GM19043 (cell line): Measurements from ENCODE around the gene MCRIP2.
"Not testable (repeated sequence)": the region's sequence is repeated elsewhere in the genome, so short reads cannot be mapped to it uniquely, and the experiment has no call there.

Experiments used
- ATAC-seq: cut with Tn5 transposase; IDR thresholded peaks from one replicate; pipeline ENCODE4 v1.9.1; 2021; ENCODE audit warnings: low read depth; ENCODE audit not compliant: unreplicated experiment

The MCRIP2 gene, protein sequence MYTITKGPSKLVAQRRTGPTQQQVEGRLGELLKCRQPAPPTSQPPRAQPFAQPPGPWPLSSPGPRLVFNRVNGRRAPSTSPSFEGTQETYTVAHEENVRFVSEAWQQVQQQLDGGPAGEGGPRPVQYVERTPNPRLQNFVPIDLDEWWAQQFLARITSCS

DNA sequence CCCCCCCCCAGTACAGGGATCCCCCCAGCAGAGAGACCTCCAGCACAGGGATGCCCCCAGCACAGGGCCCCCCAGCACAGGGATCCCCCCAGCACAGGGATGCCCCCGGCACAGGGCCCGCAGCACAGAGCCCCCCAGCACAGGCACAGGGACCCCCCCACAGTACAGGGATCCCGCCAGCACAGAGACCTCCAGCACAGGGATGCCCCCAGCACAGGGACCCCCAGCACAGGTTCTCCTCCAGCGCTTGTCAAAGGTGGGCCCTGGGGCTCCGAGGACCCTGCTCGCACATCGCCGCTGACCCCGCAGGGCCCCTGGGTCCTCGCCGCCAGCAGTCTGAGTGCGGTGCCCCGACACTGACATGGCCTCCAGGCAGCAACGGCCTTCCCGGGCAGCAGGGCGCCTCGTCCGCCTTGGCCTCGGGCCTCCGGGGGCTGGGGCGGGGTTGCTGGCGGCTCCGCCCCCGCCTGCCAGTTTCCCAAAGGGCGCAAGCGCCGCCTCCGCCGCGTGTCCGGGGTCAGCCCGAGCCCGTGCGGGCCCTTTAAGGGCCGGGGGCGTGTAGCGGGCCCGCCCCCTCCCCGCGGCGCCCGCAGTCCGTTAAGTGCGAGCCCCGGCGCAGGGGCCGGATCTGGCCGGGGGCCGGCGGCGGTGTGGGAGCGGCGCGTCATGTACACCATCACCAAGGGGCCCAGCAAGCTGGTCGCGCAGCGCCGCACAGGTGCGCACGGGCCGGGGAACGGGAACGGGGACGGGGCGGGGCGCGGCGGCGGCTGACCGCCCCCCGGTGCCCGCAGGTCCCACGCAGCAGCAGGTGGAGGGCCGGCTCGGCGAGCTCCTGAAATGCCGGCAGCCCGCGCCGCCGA is at the start of gene MCRIP2:
MCRIP2 (plus strand) TSS at position 503 of the 863 bp plus-strand sequence; CDS start at position 667, 164 bp downstream.
- ATAC-seq = no peak

DNA sequence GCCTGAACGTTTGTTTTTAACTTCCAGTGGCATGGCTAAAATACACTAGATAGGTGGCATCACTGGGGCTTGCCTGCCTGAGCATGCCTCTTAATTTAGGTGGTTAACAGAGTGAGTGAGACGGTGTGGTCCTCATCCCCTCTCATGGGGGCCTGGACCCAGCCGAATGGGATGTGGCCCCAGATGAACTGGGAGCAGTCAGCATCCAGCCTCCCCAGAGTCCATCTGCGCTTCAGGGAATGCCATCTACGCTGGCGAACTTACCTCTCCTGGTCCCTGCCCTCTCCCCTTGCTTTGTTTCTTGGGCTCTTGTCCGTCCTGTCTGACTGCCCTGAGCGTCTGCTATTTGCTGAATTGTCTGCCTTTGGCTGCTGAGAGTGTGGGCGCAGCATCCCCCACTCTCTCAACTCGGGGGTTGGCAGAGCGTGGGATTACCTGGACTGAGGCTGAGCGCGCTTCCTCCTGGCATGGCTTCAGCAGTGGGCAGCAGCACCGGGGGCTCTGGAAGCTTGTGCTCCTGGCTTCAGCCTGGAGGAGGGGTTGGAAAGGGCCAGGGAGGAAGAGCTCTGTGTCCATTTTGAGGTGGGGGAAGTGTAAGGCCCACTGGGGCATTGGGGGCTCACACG is 49.6 kb upstream of the MCRIP2 start:
- no peak for ATAC-seq

DNA sequence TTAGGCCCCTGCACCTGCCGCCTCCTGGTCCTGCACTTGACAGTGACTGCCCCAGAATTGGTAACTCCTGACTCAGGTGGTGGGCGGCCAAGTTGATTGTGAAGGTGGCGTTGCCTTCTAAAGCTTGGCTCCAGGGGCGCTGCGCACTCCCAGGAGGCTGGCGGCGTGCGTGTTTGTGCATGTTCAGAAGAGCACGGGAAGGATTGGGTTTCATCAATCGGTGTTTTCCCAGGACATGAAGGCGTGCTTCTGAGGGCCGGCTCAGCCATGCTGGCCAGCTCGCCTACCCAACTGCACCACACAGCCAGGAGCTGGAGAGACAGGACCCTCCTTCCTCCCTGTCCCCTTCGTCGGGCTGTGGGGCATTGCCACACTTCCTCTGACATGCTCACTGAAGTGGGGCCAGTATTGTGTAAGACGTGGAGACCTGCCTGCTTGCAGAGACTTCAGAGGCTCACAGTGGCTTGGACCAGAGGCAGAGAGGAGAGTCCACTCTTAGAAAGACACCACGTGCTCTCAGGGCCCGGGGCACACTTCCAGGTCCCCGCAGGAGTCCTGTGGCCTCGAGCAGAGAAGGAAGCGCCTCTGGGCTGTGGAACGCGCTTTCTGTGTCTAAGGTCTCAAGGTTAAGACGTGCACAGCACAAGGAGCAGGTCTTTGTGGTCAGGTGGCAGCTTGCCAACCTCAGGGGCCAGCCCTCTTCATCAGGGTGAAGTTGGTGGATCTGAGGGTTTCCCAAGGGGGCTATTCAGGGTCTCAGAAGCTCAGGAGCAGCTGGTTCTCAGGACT is 48.9 kb upstream of the MCRIP2 start:
- ATAC-seq = no peak

DNA sequence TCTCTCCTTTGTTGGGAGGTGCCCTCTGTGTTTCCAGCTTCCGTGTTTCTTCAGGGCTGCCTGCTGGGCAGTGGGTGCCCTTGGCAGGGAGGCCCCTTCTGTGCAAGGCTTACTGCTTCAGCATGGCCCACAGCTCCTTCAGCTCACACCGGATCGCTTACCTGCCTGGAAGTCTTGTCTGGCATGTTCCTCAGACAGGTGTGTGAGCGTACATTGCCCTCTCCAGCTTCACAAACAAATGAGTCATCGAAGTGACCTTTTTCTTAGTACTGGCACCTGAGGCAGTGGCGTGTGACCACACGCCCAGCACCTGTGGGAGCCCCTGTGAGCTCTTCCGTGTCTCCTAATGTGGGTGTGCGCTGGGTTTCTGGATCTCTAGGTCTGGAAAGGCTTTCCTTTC is 48.2 kb upstream of the MCRIP2 start:
- ATAC-seq = no peak

DNA sequence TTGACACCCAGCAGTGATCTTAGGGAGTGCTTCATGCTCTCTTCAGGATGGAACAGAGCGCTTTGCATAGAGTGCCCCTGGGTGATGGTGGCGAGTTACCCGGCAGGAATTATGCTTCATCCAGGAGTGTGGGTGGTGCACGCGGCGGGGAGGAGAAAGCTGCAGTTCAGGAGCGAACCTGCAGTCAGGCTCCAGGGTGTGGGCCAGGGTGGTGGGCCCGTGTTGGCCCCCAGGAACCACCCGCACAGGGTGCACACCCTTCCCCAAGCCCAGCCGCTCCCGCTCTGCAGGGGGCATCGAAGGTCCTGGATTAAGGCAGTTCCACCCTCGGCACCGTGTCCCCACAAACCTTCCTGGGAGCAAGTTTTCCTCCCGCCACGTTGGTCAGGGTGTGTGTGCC is 47.8 kb upstream of the MCRIP2 start:
- no peak for ATAC-seq

DNA sequence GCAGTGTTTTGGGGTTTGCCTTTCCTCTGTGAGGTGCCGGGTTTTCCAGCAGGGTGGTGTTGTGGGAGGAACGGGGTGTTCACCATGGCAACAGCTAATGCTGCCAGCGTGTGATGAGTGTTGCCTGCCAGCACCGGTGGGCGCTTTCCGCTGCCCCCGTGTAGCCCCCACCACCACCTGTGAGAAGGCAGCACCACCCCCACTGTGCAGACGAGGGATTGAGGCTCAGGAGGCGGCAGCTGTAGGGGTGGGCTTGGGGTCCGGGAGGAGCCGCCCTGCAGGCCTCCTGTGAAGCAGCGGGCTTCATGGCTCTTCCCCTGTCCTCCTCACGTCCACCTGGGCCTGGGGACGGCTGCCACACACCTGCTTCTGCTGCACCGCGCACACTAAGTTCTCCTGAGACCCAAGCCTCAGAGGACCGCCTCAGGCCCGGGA is 46.5 kb upstream of the MCRIP2 start:
- ATAC-seq = no peak

DNA sequence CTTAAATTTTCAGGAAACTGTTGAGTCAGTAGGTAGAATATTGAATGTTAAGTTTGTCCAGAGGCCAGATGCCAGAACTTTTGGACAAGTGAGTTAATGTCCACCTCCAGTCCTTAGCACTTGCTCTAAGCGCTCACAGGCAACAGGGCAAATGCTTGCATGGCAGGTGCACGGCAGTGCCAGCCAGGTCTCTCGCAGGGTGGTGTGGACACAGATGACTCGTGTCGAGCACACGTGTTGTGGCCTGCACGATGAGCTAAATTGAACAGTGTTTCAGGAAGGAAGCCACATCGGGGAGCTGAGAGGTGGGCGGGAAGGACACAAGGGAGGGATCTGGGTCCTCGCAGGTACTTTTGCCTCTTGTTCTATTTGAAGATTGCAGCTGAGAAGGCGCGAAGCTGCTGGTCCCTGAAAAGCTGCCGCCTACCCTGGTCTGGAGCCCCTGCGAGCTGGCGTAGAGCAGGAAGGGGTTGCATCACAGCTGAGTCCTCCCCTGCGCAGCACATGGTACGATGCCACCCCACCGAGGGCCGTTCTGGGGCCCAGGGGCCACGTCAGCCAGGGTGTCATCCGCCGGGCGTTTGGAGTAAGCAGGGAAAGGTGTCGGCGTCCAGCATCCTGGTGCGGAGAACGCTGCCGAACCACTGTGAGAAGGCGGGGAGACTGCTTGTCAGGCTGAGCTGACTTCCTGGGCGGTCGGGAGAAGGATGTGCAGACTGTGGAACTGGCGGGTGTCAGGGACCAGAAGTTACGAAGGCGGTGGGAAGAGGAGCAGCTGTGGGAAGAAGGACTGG is 45.5 kb upstream of the MCRIP2 start:
- no peak for ATAC-seq

DNA sequence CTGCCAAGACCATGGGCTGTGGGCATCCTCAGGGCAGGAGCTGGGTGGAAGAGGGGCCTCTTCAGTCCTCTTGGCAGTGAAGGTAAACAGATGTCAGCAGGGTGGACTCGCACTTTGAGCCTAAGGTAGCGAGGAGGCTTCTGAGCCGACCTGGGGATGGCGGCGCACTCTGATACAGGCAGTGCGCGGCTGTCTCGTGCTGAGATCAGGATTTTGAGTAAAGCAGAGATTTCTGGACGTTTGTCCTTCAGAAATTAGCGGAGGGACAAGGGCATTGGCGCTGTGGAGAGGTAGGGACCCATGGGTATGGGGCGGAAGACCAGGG is 44.9 kb upstream of the MCRIP2 start:
- ATAC-seq = no peak

DNA sequence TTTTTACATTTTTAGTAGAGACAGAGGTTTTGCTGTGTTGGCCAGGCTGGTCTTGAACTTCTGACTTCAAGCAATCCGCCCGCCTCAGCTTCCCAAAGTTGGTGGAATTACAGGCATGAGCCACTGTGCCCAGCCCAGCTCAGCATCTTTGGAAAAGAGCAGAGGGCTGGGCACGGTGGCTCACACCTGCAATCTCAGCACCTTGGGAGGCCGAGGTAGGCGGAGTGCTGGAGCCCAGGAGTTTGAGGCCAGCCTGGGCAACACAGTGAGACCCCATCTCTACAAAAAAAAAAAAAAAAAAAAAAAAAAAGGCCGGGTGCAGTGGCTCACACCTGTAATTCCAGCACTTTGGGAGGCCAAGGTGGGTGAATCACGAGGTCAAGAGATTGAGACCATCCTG is 44.0 kb upstream of the MCRIP2 start:
- ATAC-seq = not testable (repeated sequence)

DNA sequence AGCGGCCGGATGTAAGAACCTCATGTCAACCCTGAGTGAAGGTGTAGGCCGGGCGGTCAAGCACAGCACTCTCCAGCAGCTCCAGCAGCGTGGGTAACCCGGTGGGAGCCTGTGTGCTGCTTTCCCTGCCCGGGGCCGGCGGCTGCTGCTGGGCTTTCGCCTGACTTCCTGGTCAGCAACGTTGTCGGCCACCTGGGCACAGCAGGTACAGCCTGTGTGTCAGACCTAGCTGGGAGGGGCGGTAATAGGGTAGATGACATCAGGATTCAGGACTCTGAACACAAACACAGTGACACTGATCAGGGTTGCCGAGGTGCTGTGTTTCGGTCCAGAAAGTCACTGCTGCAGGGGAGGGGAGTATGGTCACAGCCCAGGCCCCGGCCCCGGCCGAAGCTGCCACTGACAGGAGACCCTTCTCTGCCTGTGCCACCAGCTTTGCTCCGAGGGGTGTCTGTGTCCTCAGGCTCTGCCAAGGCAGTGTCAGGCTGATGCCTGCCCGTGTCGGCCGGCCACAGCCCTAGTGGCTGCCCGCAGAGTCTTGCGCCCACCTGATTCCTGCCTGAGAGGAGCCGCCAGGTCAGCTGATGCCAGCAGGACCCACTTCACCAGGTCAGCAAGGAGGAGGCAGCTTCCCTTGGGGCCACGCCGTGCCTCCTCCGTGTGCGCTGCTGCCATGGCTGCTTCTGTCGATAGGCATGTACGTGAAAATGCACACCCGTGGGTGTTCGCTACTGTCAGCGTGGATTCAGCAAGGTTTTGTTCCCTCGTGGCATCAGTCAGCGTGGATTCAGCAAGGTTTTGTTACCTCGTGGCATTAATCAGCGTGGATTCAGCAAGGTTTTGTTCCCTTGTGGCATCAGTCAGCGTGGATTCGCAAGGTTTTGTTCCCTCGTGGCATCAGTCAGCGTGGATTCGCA is 42.5 kb upstream of the MCRIP2 start:
- ATAC-seq = no peak

DNA sequence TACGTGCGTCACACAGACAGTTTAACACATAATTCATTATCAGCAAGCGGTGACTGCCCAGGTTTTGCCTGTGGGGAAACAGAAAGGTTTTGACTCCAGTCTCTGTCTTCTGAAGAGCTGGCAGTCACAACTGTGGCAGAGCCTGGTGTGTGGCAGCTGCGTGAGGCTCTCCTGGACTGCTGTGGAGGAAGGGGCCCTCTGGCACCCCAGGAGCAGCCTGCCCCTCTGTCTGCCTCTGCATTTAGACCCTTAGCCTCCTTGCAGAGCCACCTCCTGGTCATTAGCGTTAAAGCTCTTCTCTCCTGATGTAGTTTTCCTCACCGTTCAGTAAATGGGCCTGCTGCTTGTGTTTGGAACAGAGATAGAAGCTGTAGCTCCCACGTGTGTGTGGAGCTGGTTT is 40.8 kb upstream of the MCRIP2 start:
- no peak for ATAC-seq

DNA sequence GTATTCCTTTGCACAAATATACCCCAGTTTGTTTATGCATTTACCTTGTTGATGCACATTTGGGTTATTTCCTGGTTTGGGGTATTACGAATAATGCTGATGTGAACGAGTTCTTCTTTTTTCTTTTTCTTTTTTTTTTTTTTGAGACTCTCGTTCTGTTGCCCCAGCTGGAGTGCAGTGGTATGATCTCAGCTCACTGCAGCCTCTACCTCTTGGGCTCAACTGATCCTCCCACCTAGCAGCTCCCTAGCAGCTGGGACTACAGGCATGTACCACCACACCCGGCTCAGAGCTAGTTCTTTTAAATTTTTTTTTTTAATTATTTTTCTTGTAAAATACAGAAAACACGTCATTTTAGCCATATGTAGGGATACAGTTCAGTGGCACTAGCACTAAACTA is 37.7 kb upstream of the MCRIP2 start:
- ATAC-seq = no peak

DNA sequence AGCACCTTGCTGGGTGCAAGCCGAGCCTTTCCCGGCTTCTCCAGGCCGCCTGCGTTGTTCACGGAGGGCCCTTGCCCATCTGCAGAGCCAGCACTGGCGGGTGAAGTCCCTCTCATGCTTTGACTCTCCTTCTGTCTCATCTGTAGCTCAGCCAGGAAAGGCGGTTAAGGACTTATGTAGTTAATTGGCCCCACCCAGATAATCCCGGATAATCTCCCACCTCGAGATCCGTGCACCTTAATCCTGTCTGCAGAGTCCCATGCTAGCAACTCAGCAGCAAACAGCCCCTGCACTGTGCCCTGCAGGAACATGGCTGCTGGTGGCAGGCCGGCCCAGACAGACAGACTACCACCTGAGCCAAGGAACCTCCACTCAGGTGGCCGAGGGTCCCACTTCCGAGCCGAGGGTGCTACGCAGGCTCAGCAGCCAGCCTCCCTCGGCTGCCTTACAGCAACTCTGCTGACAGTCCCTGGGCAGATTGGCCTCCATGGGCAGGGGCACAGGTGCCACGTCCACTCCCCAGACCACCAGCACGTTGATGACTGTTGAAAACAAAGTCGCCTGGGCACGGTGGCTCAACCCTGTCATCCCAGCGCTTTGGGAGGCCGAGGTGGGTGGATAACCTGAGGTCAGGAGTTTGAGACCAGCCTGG is 34.8 kb upstream of the MCRIP2 start:
- no peak for ATAC-seq

DNA sequence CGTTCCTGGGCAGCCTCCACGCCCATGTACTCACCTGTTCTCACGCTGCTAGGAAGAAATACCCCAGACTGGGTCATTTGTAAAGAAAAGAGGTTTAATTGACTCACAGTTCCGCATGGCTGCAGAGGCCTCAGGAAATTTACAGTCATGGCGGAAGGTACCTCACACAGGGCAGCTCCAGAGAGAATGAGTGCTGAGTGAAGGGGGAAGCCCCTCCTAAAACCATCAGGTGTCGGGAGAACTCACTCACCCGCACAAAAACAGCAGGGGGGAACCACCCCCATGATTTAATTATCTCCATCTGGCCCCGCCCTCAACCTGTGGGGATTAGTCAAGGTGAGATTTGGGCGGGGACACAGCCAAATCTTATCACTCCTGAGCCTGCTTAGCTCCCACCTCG is 33.6 kb upstream of the MCRIP2 start:
- ATAC-seq = no peak

DNA sequence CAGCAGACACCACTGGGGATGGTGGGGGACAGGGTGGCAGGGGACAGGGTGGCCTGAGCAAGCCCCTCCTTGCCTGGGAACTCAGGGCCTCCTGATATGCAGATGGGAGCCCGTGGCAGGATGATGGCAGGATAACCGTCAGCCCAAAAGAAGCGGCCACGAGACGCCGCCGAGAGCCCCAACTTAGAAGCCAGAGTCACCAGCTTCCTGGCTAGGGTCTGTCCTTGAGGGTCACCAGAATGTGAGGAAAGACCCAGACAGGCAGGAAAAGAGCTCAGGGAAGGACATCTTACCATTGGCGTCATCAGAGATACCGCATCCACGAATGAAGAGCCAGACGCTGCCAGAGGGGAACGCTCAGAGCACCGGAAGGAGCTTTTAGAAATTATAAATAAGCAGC is 32.3 kb upstream of the MCRIP2 start:
- no peak for ATAC-seq

DNA sequence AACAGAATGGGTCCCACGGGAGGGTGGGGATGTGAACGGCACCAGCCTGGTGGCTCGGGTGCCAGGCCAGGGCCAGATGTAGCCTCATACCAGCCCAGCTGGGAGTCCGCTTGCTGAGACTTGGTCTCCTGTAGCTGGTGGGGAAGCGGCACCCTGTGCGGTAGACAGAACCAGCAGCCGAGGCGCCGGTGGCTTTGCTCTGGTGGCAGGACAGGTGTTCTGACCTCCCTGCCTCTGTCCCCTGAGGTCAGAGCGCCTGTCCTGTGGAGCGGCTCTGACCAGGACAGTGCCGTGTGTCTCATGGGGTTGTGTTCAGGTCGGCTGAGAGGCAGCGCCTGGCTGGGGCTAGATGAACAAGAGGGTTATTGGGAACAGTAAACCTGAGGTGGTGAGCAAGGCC is 31.6 kb upstream of the MCRIP2 start:
- no peak for ATAC-seq

DNA sequence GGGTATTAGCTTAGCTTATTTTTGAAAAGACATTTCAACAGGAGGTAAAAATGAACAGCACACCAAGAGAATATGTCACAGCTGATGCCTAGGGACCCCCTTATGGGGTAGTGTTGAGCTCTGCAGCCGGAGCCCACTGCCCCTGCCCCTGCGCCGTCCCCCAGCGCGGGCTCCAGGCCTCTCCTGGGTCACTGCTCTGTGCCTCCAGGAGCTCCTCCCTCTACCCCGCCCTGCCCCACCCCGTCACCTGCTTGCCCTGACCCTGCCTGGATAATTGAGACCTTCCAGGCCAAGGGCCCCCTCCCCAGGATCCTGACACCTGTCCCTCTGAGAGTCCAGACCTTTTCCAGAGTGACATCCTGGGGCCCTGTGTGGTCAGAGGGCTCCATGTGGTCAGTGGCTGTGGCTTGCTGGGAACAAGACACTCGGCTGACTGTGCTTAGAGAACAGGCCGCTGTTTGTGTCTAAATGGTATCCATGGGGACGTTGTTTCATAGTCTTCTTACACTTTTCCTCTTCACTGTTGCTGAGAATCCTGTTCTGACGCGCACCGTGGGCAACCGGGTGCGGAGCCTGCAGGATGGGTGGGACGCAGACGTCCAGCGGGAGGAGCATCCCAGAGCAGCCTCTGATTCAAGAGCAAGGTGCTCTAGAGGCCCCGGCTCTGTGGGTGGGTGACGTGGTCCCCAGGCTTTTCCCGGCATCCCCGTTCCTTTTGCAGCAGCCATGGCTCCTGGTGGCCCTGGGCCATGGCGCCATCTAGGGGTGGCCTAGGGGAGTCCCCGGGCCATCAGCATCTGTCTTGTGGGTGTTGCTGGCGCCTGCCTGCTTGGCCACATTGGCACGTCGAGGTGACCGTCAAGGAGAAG is 30.9 kb upstream of the MCRIP2 start:
- ATAC-seq = no peak

DNA sequence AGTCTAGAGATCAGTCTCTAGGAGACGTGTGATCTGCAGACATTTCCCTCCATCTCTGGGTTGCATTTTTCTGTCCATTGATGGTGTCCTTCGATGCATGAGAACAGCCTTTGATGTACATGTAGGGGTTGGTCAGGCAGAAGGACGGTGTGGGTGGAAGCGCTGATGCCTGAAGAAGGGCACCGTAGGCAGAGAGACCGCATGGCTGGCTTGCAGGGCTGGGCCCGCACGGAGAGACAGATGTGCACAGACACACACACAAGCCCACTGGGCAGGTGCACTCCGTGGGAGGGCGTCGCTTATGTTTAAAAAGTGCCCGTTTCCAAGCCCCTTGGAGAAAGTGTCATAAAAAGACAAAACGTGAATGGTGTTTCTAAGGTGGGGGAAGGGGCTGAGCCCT is 26.5 kb upstream of the MCRIP2 start:
- ATAC-seq = no peak
